ENCODE measurements around the gene SORL1. TPM values are rescaled to one million over a fixed set of nuclear protein-coding genes. Genes with fewer than 3 reads are reported as not detected.

SORL1 gene
- total and polyA plus RNA-seq, 2 of the 13 experiments (the other 11 are each of a cell fraction or from before 2014, with no cell fraction given): 21.3 to 148 TPM

DNA sequence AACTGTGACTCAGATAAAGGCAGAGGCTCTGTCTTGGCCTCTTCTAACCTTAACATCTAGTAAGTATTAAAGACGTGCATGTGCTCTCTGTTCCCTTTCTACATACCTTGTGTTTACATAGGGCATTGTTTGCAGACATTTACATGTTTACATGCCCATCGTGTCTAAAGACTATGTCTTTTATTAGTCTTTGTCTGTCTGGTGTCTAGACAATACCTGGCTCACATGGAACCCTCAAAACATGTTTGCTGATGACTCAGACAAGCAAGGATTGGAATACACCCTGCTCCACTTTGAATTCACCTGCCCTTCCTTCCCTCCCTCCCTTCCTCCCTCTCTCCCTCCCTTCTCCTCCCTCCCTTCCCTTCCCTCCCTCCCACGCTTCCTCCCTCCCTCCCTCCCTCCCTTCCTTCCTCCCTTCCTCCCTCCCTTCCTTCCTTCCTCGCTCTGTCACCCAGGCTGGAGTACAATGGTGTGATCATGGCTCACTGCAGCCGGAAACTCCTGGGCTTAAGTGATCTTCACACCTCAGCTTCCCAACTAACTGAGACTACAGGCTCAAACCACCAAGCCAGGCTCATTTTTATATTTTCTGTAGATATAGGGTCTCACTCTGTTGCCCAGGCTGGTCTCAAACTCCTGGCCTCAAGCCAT lies 24.4 kb downstream of the SORL1 start (continued):
- TF ChIP-seq, protein P1, sequence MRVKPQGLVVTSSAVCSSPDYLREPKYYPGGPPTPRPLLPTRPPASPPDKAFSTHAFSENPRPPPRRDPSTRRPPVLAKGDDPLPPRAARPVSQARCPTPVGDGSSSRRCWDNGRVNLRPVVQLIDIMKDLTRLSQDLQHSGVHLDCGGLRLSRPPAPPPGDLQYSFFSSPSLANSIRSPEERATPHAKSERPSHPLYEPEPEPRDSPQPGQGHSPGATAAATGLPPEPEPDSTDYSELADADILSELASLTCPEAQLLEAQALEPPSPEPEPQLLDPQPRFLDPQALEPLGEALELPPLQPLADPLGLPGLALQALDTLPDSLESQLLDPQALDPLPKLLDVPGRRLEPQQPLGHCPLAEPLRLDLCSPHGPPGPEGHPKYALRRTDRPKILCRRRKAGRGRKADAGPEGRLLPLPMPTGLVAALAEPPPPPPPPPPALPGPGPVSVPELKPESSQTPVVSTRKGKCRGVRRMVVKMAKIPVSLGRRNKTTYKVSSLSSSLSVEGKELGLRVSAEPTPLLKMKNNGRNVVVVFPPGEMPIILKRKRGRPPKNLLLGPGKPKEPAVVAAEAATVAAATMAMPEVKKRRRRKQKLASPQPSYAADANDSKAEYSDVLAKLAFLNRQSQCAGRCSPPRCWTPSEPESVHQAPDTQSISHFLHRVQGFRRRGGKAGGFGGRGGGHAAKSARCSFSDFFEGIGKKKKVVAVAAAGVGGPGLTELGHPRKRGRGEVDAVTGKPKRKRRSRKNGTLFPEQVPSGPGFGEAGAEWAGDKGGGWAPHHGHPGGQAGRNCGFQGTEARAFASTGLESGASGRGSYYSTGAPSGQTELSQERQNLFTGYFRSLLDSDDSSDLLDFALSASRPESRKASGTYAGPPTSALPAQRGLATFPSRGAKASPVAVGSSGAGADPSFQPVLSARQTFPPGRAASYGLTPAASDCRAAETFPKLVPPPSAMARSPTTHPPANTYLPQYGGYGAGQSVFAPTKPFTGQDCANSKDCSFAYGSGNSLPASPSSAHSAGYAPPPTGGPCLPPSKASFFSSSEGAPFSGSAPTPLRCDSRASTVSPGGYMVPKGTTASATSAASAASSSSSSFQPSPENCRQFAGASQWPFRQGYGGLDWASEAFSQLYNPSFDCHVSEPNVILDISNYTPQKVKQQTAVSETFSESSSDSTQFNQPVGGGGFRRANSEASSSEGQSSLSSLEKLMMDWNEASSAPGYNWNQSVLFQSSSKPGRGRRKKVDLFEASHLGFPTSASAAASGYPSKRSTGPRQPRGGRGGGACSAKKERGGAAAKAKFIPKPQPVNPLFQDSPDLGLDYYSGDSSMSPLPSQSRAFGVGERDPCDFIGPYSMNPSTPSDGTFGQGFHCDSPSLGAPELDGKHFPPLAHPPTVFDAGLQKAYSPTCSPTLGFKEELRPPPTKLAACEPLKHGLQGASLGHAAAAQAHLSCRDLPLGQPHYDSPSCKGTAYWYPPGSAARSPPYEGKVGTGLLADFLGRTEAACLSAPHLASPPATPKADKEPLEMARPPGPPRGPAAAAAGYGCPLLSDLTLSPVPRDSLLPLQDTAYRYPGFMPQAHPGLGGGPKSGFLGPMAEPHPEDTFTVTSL (CRISPR knock-in tag; IDR thresholded peaks at IDR 0.05; ENCODE audit: borderline replicate concordance): no peak
- TF ChIP-seq NR2C2 (CRISPR knock-in tag; IDR thresholded peaks at IDR 0.05; ENCODE audit: borderline replicate concordance) (no peak), EZH2 (conservative IDR thresholded peaks at IDR 0.05; ENCODE audit: low read depth, low read length) (no peak), ATAD3A (CRISPR knock-in tag; IDR thresholded peaks at IDR 0.05) (no peak), HOXA7 (CRISPR knock-in tag; IDR thresholded peaks at IDR 0.05) (no peak), IRF2 (CRISPR knock-in tag; IDR thresholded peaks at IDR 0.05) (no peak), TSC22D2 (CRISPR knock-in tag; IDR thresholded peaks at IDR 0.05; ENCODE audit: borderline replicate concordance) (no peak), PRMT3 (CRISPR knock-in tag; IDR thresholded peaks at IDR 0.05; ENCODE audit: borderline replicate concordance, low read depth) (no peak), PAWR (CRISPR knock-in tag; IDR thresholded peaks at IDR 0.05; ENCODE audit: borderline replicate concordance) (no peak), NFE2L1 (CRISPR knock-in tag; IDR thresholded peaks at IDR 0.05; ENCODE audit: borderline replicate concordance) (no peak)
- TF ChIP-seq, protein P2, sequence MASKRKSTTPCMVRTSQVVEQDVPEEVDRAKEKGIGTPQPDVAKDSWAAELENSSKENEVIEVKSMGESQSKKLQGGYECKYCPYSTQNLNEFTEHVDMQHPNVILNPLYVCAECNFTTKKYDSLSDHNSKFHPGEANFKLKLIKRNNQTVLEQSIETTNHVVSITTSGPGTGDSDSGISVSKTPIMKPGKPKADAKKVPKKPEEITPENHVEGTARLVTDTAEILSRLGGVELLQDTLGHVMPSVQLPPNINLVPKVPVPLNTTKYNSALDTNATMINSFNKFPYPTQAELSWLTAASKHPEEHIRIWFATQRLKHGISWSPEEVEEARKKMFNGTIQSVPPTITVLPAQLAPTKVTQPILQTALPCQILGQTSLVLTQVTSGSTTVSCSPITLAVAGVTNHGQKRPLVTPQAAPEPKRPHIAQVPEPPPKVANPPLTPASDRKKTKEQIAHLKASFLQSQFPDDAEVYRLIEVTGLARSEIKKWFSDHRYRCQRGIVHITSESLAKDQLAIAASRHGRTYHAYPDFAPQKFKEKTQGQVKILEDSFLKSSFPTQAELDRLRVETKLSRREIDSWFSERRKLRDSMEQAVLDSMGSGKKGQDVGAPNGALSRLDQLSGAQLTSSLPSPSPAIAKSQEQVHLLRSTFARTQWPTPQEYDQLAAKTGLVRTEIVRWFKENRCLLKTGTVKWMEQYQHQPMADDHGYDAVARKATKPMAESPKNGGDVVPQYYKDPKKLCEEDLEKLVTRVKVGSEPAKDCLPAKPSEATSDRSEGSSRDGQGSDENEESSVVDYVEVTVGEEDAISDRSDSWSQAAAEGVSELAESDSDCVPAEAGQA (IDR thresholded peaks at IDR 0.05; ENCODE audit: low read depth): no peak
- TF ChIP-seq, protein P2 (CRISPR knock-in tag; IDR thresholded peaks at IDR 0.05; ENCODE audit: borderline replicate concordance): no peak
- TF ChIP-seq, protein P3, sequence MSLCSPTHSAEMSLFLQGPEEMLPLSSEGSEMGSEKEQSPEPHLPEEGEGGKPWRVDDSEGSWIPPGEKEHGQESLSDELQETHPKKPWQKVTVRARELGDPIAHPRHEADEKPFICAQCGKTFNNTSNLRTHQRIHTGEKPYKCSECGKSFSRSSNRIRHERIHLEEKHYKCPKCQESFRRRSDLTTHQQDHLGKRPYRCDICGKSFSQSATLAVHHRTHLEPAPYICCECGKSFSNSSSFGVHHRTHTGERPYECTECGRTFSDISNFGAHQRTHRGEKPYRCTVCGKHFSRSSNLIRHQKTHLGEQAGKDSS (CRISPR knock-in tag; IDR thresholded peaks at IDR 0.05; ENCODE audit: borderline replicate concordance, low read depth): no peak
- TF ChIP-seq, protein P4, sequence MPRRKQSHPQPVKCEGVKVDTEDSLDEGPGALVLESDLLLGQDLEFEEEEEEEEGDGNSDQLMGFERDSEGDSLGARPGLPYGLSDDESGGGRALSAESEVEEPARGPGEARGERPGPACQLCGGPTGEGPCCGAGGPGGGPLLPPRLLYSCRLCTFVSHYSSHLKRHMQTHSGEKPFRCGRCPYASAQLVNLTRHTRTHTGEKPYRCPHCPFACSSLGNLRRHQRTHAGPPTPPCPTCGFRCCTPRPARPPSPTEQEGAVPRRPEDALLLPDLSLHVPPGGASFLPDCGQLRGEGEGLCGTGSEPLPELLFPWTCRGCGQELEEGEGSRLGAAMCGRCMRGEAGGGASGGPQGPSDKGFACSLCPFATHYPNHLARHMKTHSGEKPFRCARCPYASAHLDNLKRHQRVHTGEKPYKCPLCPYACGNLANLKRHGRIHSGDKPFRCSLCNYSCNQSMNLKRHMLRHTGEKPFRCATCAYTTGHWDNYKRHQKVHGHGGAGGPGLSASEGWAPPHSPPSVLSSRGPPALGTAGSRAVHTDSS (CRISPR knock-in tag; conservative IDR thresholded peaks at IDR 0.05): no peak

Measured in HepG2 (cell line).